Spleen (tissue), 11 donors: Measurements from ENCODE around the gene HK3. TPM values are rescaled to one million over a fixed set of nuclear protein-coding genes. Genes with fewer than 3 reads are reported as not detected.

Experiments
- DNase-seq: peaks from one replicate; pipeline ENCODE4 v3.0.0-alpha.2; 2020
- H3K27ac ChIP-seq, 8 donors: fragments of 200-600 bp; sonication (generic) in 7 of 8; 1 replicate in 4 of 8; 2 replicates in 4 of 8; pipeline versions ENCODE4 v1.5.0 to v1.8.0; 2016 to 2021; ENCODE audit warnings: inconsistent platforms in 4 of 8, mild to moderate bottlenecking in 4 of 8, moderate library complexity in 1 of 8
- H3K27me3 ChIP-seq, 7 donors: fragments of 200-600 bp; sonication (generic) in 6 of 7; replicated peaks in 1 of 7; 1 replicate in 4 of 7; 2 replicates in 3 of 7; pipeline versions ENCODE4 v1.5.0 to v1.8.0; 2016 to 2021; ENCODE audit warnings: inconsistent platforms in 3 of 7, mild to moderate bottlenecking in 1 of 7
- H3K36me3 ChIP-seq, 6 donors: fragments of 200-600 bp; sonication (generic) in 5 of 6; 1 replicate in 4 of 6; 2 replicates in 2 of 6; pipeline versions ENCODE4 v1.5.0 to v1.8.0; 2016 to 2021; ENCODE audit warnings: inconsistent platforms in 2 of 6
- H3K4me1 ChIP-seq, 6 donors: fragments of 200-600 bp; sonication (generic) in 5 of 6; 1 replicate in 3 of 6; 2 replicates in 3 of 6; pipeline versions ENCODE4 v1.5.0 to v1.8.0; 2016 to 2021; ENCODE audit warnings: inconsistent platforms in 3 of 6
- H3K4me3 ChIP-seq, 8 donors: fragments of 200-600 bp; sonication (generic) in 7 of 8; 1 replicate in 4 of 8; 2 replicates in 4 of 8; pipeline versions ENCODE4 v1.5.0 to v1.8.0; 2016 to 2021; ENCODE audit warnings: inconsistent platforms in 4 of 8, mild to moderate bottlenecking in 4 of 8, moderate library complexity in 2 of 8
- H3K9me3 ChIP-seq, 8 donors: fragments of 200-600 bp; sonication (generic) in 7 of 8; 1 replicate in 4 of 8; 2 replicates in 4 of 8; pipeline versions ENCODE4 v1.5.0 to v1.8.0; 2016 to 2021; ENCODE audit warnings: inconsistent platforms in 4 of 8
- POLR2A ChIP-seq, 3 donors: fragments of 450-650 bp; IDR thresholded peaks; one replicate each; pipeline ENCODE4 v1.5.1; 2017; ENCODE audit warnings: antibody characterized with exemption in 3 of 3, mild to moderate bottlenecking in 1 of 3
- POLR2AphosphoS5 ChIP-seq, 3 donors: sonication (generic); formaldehyde crosslinking; IDR thresholded peaks; one replicate each; pipeline ENCODE4 v1.5.1; 2017; ENCODE audit warnings: antibody characterized with exemption in 3 of 3
- WGBS, 5 donors: extraction: QIAGEN DNeasy Blood & Tissue Kit in 3 of 5; methylation state at CpG; one replicate each; pipeline versions ENCODE4 v1.1.5 to v1.1.7; 2013 to 2018; 5-methylcytosine and 5-hydroxymethylcytosine counted together
- intact Hi-C: fragments of 100-400 bp; cut with DNase I; formaldehyde crosslinking; loops from one replicate; pipeline ENCODE4 v1.15.0; 2023; ENCODE audit warnings: low total_unique reads
- polyA plus RNA-seq, 3 donors: library from polyadenylated mRNA; stranded (reverse); fragments of 200-250 nt; gene quantifications; one replicate each; pipeline ENCODE4 v1.2.1, GENCODE V29; 2013
- total RNA-seq, 7 donors: library from RNA; depleted of rRNA in 3 of 7; stranded (reverse); fragments of >200 nt in 3 of 7; fragmentation: NEBNext Ultra II Directional in 4 of 7; extraction: Animal tissue kit (Norgen Biotek cat#: 25700) in 4 of 7; gene quantifications; one replicate each; pipeline versions ENCODE4 v1.1.0 to v1.2.1, GENCODE V29; 2016 to 2021
- TF ChIP-seq, protein P1 (sequence below), 11 experiments: fragments of 200-600 bp in 7 of 11; fragments of 450-650 bp in 4 of 11; sonication (generic) in 4 of 11; IDR thresholded peaks in 8 of 11; conservative IDR thresholded peaks in 3 of 11; 1 replicate in 7 of 11; 2 replicates in 4 of 11; pipeline versions ENCODE4 v1.4.0 to v1.8.0; 2016 to 2021; ENCODE audit warnings: antibody characterized with exemption in 11 of 11, inconsistent platforms in 4 of 11, mild to moderate bottlenecking in 1 of 11
- donor health status: healthy with polysubstance abuse.
- donor health status: DM: no; HTN: no; CAD: no; lungs with moderate emphysema.
- donor health status: DM: no; HTN: no; CAD: no.
- donor health status: Bipolar disorder and iron deficiency.
- donor health status: healthy.
- donor health status: DM: no; HTN: no; CAD: no.
- donor health status: DM: yes; HTN: yes; CAD: no.

Gene HK3
- total and polyA plus RNA-seq, 10 donors: 38.8 to 369 (median 168) TPM

DNA sequence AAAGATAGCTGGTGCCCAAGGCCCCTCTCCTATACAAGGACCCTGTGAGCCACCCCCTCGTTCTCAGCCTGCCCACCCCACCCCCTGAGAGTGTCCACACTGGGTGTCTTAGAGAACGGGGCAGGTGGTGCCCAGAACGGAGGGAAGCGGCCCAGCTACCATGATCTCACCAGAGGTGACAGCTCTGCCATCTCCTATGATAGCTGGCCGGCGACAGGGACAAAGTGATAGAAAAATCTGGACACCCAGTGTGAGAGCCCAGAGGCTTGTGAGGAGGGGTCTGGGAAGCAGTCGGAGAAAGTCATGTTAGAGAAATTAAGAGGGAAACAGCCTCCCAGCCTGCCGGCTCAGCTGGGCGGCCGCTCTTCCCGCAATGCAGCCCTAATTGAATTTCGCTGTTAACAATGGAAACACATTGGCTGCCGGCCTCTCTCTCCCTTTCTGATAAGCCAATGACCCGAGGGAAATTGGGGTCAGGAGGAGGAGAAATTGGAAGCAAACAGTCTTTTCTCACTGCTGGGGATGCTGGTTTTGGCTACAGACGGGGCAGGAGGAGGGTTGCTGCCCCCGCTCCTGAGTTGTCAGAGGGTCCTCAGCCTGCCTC, 32.3 kb downstream of the HK3 start:
- Histone ChIP-seq H3K36me3 (no peaks in the 10 kb centered on the region), H3K9me3 (no peaks in the 10 kb centered on the region), H3K27ac (no peak overlapping the region), H3K4me3 (no peak overlapping the region), H3K27me3 (peaks cover 0 to 77% (median 53%) of the 10 kb centered on the region in 7 donors), H3K4me1 (no peaks in the 10 kb centered on the region)
- intact Hi-C loops: no loop called here
- no peak for DNase-seq
- TF ChIP-seq, protein P1, sequence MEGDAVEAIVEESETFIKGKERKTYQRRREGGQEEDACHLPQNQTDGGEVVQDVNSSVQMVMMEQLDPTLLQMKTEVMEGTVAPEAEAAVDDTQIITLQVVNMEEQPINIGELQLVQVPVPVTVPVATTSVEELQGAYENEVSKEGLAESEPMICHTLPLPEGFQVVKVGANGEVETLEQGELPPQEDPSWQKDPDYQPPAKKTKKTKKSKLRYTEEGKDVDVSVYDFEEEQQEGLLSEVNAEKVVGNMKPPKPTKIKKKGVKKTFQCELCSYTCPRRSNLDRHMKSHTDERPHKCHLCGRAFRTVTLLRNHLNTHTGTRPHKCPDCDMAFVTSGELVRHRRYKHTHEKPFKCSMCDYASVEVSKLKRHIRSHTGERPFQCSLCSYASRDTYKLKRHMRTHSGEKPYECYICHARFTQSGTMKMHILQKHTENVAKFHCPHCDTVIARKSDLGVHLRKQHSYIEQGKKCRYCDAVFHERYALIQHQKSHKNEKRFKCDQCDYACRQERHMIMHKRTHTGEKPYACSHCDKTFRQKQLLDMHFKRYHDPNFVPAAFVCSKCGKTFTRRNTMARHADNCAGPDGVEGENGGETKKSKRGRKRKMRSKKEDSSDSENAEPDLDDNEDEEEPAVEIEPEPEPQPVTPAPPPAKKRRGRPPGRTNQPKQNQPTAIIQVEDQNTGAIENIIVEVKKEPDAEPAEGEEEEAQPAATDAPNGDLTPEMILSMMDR (IDR thresholded peaks at IDR 0.05 in 8 of 11, conservative IDR thresholded peaks at IDR 0.05 in 3 of 11): no peak
- no peak for TF ChIP-seq POLR2A (IDR thresholded peaks at IDR 0.05)
- no peak for TF ChIP-seq POLR2AphosphoS5 (IDR thresholded peaks at IDR 0.05)
- 18 to 21% (median 20%) methylated on average over 16 of the region's 16 CpGs for WGBS, 5 donors

GRCh38 chr5:176865964-176866363, 33.2 kb downstream of the HK3 start:
- TF ChIP-seq, protein P1 (IDR thresholded peaks at IDR 0.05 in 8 of 11, conservative IDR thresholded peaks at IDR 0.05 in 3 of 11): no peak
- no peak for TF ChIP-seq POLR2AphosphoS5 (IDR thresholded peaks at IDR 0.05)
- no peak for DNase-seq
- intact Hi-C loops: no loop called here

GRCh38 chr5:176864755-176865154, 34.4 kb downstream of the HK3 start:
- H3K9me3 ChIP-seq: no peaks in the 10 kb centered on the region
- no peak for TF ChIP-seq POLR2A (IDR thresholded peaks at IDR 0.05)
- TF ChIP-seq, protein P1 (IDR thresholded peaks at IDR 0.05 in 8 of 11, conservative IDR thresholded peaks at IDR 0.05 in 3 of 11): no peak
- no peak for TF ChIP-seq POLR2AphosphoS5 (IDR thresholded peaks at IDR 0.05)
- no peak overlapping the region for H3K4me3 ChIP-seq
- H3K4me1 ChIP-seq: no peaks in the 10 kb centered on the region
- H3K36me3 ChIP-seq: no peaks in the 10 kb centered on the region
- WGBS, 5 donors: 81 to 91% (median 81%) methylated on average over 6 to 8 of the region's 8 CpGs
- intact Hi-C loops: no loop called here
- H3K27me3 ChIP-seq: peaks cover 0 to 98% (median 59%) of the 10 kb centered on the region in 7 donors
- no peak overlapping the region for H3K27ac ChIP-seq
- DNase-seq: no peak

More at GRCh38 chr5:176865964-176866363, 33.2 kb downstream of the HK3 start:
- 78 to 80% (median 79%) methylated on average over 6 to 7 of the region's 7 CpGs for WGBS, 5 donors
- H3K4me3 ChIP-seq: no peak overlapping the region
- peaks cover 0 to 86% (median 57%) of the 10 kb centered on the region in 7 donors for H3K27me3 ChIP-seq
- no peaks in the 10 kb centered on the region for H3K9me3 ChIP-seq
- no peaks in the 10 kb centered on the region for H3K4me1 ChIP-seq
- H3K27ac ChIP-seq: no peak overlapping the region
- H3K36me3 ChIP-seq: no peaks in the 10 kb centered on the region

DNA sequence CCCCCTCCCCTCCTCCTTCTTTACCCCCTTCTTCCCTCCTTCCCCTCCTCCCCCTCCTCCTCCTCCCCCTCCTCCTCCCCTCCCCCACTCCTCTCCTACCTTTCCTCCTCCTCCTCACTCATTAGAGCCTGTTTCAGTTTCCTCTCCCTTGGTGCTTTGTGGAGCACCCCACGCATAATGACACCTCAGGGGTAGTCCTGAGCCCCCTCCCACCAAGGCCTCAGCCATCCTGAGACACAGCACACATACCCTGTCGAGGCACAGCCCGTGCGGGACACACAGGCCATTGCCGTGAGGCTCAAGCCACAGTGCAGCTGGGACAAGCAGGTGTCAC, 35.4 kb downstream of the HK3 start:
- H3K9me3 ChIP-seq: no peaks in the 10 kb centered on the region
- H3K27ac ChIP-seq: no peak overlapping the region
- intact Hi-C loops: no loop called here
- TF ChIP-seq, protein P1 (IDR thresholded peaks at IDR 0.05 in 8 of 11, conservative IDR thresholded peaks at IDR 0.05 in 3 of 11): no peak
- TF ChIP-seq POLR2AphosphoS5 (IDR thresholded peaks at IDR 0.05): no peak
- no peak for TF ChIP-seq POLR2A (IDR thresholded peaks at IDR 0.05)
- H3K4me3 ChIP-seq: no peak overlapping the region
- peaks cover 0 to 89% (median 59%) of the 10 kb centered on the region in 7 donors for H3K27me3 ChIP-seq
- H3K4me1 ChIP-seq: no peaks in the 10 kb centered on the region
- no peaks in the 10 kb centered on the region for H3K36me3 ChIP-seq
- 21 to 47% (median 38%) methylated on average over 2 to 5 of the region's 5 CpGs for WGBS, 5 donors
- no peak for DNase-seq
